H1 (cell line): Measurements from ENCODE around the gene SLC9A3. TPM values are rescaled to one million over a fixed set of nuclear protein-coding genes. Genes with fewer than 3 reads are reported as not detected.

Experiments
- ATF3 ChIP-seq: IDR thresholded peaks from 2 replicates; pipeline ENCODE4 v1.6.1; 2011; ENCODE audit warnings: low read depth, mild to moderate bottlenecking, low read length; ENCODE audit not compliant: insufficient read depth
- CBX5 ChIP-seq: fragments of 300-800, 300-1000 bp; sonication (generic); IDR thresholded peaks from 2 replicates; pipeline ENCODE4 v1.7.1; 2016; ENCODE audit warnings: antibody characterized with exemption, low read length, low read depth
- CHD2 ChIP-seq: IDR thresholded peaks from 2 replicates; pipeline ENCODE4 v1.6.1; 2012; ENCODE audit warnings: low read length, improper control_type of control experiment
- CHD7 ChIP-seq: fragments of 300-600 bp; sonication (generic); IDR thresholded peaks from 2 replicates; pipeline ENCODE4 v1.7.1; 2012; ENCODE audit warnings: low read length, moderate library complexity, mild to moderate bottlenecking, inconsistent platforms; ENCODE audit not compliant: insufficient replicate concordance
- FOSL1 ChIP-seq: IDR thresholded peaks from 2 replicates; pipeline ENCODE4 v1.6.1; 2011; ENCODE audit warnings: mild to moderate bottlenecking, low read depth, low read length, moderate library complexity; ENCODE audit not compliant: insufficient read depth
- JUN ChIP-seq: IDR thresholded peaks from 2 replicates; pipeline ENCODE4 v1.6.1; 2011; ENCODE audit warnings: low read depth, mild to moderate bottlenecking, improper control_type of control experiment, low read length
- POU5F1 ChIP-seq: IDR thresholded peaks from 2 replicates; pipeline ENCODE4 v1.6.1; 2011; ENCODE audit warnings: low read depth, mild to moderate bottlenecking, low read length, moderate library complexity
- RFX5 ChIP-seq: IDR thresholded peaks from 2 replicates; pipeline ENCODE4 v1.6.1; 2011; ENCODE audit warnings: low read depth, low read length, improper control_type of control experiment, borderline replicate concordance
- RXRA ChIP-seq: IDR thresholded peaks from 2 replicates; pipeline ENCODE4 v1.6.1; 2011; ENCODE audit warnings: low read depth, mild to moderate bottlenecking, low read length, moderate library complexity; ENCODE audit not compliant: insufficient read depth
- ZNF274 ChIP-seq: IDR thresholded peaks from 2 replicates; pipeline ENCODE4 v1.7.0; 2012; ENCODE audit warnings: low read length, borderline replicate concordance; ENCODE audit errors: extremely low read depth
- polyA plus RNA-seq, 7 experiments: library from polyadenylated mRNA; depleted of rRNA in 3 of 7; stranded (reverse) in 5 of 7; unstranded in 2 of 7; fragments of >200 nt in 5 of 7; fragments of 200-250 nt in 2 of 7; gene quantifications; 1 replicate in 5 of 7; 2 replicates in 1 of 7; 4 replicates in 1 of 7; pipeline versions ENCODE4 v1.2.1 to v1.2.3, GENCODE V29; 2011 to 2013; ENCODE audit warnings: missing spikeins in 2 of 7, mixed read lengths in 2 of 7
- total RNA-seq: library from RNA; stranded (reverse); fragmentation: NEBNext Ultra II Directional; extraction: Animal tissue kit (Norgen Biotek cat#: 25700); gene quantifications from 2 replicates; pipeline ENCODE4 v1.2.1, GENCODE V29; 2021

Gene SLC9A3
- total and polyA plus RNA-seq, 2 of the 8 experiments (the other 6 are each of a cell fraction or from before 2014, with no cell fraction given) = 0.95 to 1.0 TPM

GRCh38 chr5:549229-549628 is 25.0 kb upstream of the SLC9A3 start (continued):
- no peak for TF ChIP-seq CHD7
- no peak for TF ChIP-seq CBX5
- no peak for TF ChIP-seq ZNF274
- no peak for TF ChIP-seq JUN
- TF ChIP-seq RXRA = no peak
- TF ChIP-seq RFX5 = no peak
- no peak for TF ChIP-seq FOSL1
- no peak for TF ChIP-seq CHD2
- TF ChIP-seq POU5F1 = no peak
- no peak for TF ChIP-seq ATF3
- TF ChIP-seq, all 59 proteins: peak for 0
